AG10803 (cell line): ENCODE results near the gene KLHL3.
"Not testable (repeated sequence)": the region's sequence is repeated elsewhere in the genome, so short reads cannot be mapped to it uniquely, and the experiment has no call there.

ENCODE experiments used
- DNase-seq: peaks from one replicate; pipeline ENCODE4 v3.0.0; 2010; ENCODE audit warnings: low read depth
- H3K4me3 ChIP-seq: 2 replicates; pipeline ENCODE4 v1.5.1; 2011; ENCODE audit warnings: mild to moderate bottlenecking, low read length, control low read depth
- CTCF ChIP-seq: conservative IDR thresholded peaks from 2 replicates; pipeline ENCODE4 v1.5.1; 2011; ENCODE audit warnings: mild to moderate bottlenecking, low read length, control low read depth, inconsistent platforms

KLHL3 gene

GRCh38 chr5:137735555-137736284 lies at the start of gene KLHL3:
Gene KLHL3, minus strand, starts transcription at chr5:137736089. Its CDS starts 443 bp downstream, at chr5:137735646.
- DNase-seq, result peak; percentile 28
- H3K4me3 ChIP-seq, result peak within 1 kb of the TSS; percentile 58
- TF ChIP-seq CTCF, result peak; percentile 23

- no peak for DNase-seq
- no peak for TF ChIP-seq CTCF
Observed at GRCh38 chr5:137782984-137783536, 47.2 kb upstream of the KLHL3 start.

GRCh38 chr5:137782055-137782454 lies 46.2 kb upstream of the KLHL3 start:
- TF ChIP-seq CTCF, result no peak
- H3K4me3 ChIP-seq, result no peak overlapping the region
- DNase-seq, result no peak

More at GRCh38 chr5:137782984-137783536, 47.2 kb upstream of the KLHL3 start:
- no peak overlapping the region for H3K4me3 ChIP-seq

GRCh38 chr5:137778772-137779564 lies 43.1 kb upstream of the KLHL3 start:
- peak; percentile 33 for DNase-seq
- H3K4me3 ChIP-seq, result no peak overlapping the region
- TF ChIP-seq CTCF, result peak; percentile 84

GRCh38 chr5:137767937-137768336 lies 32.0 kb upstream of the KLHL3 start:
- not testable (repeated sequence) for H3K4me3 ChIP-seq

GRCh38 chr5:137761566-137761965 lies 25.7 kb upstream of the KLHL3 start:
- no peak for DNase-seq
- TF ChIP-seq CTCF, result no peak
- H3K4me3 ChIP-seq, result no peak overlapping the region

More at GRCh38 chr5:137767937-137768336, 32.0 kb upstream of the KLHL3 start:
- not testable (repeated sequence) for DNase-seq

GRCh38 chr5:137760719-137761516 lies 25.0 kb upstream of the KLHL3 start:
- TF ChIP-seq CTCF, result no peak
- DNase-seq, result peak; percentile 26
- H3K4me3 ChIP-seq, result no peak overlapping the region
